Subcutaneous abdominal adipose tissue (tissue), 5 donors: ENCODE results near the gene UPB1.
"Not testable (repeated sequence)": the region's sequence is repeated elsewhere in the genome, so short reads cannot be mapped to it uniquely, and the experiment has no call there.

ENCODE experiments used
- H3K27ac ChIP-seq: one replicate; pipeline ENCODE4 v1.7.0; 2013; ENCODE audit warnings: low read depth, mild to moderate bottlenecking, inconsistent platforms, low read length, moderate library complexity
- H3K27me3 ChIP-seq, 5 donors: one replicate each; pipeline ENCODE4 v1.7.0; 2013; ENCODE audit warnings: low read length in 5 of 5, inconsistent platforms in 1 of 5; ENCODE audit not compliant: control insufficient read depth in 5 of 5, insufficient read depth in 4 of 5
- H3K36me3 ChIP-seq, 5 donors: one replicate each; pipeline ENCODE4 v1.7.0; 2013; ENCODE audit warnings: low read length in 5 of 5; ENCODE audit not compliant: control insufficient read depth in 5 of 5, insufficient read depth in 5 of 5
- H3K4me1 ChIP-seq, 5 donors: one replicate each; pipeline ENCODE4 v1.7.0; 2013; ENCODE audit warnings: low read length in 5 of 5, mild to moderate bottlenecking in 3 of 5, moderate library complexity in 1 of 5; ENCODE audit not compliant: control insufficient read depth in 5 of 5, insufficient read depth in 5 of 5
- H3K4me3 ChIP-seq, 5 donors: one replicate each; pipeline ENCODE4 v1.7.0; 2013; ENCODE audit warnings: low read length in 5 of 5, low read depth in 1 of 5
- H3K9ac ChIP-seq, 5 donors: one replicate each; pipeline ENCODE4 v1.7.0; 2013; ENCODE audit warnings: low read length in 5 of 5, mild to moderate bottlenecking in 4 of 5, moderate library complexity in 3 of 5
- H3K9me3 ChIP-seq, 5 donors: one replicate each; pipeline ENCODE4 v1.7.0; 2013; ENCODE audit warnings: low read length in 5 of 5; ENCODE audit not compliant: control insufficient read depth in 5 of 5
- donor health status: healthy.
- donor health status: healthy.
- donor health status: healthy.
- donor health status: healthy.
- donor health status: healthy.

Gene UPB1

GRCh38 chr22:24474649-24475255 lies 20.4 kb upstream of the UPB1 start:
- Histone ChIP-seq H3K9ac (no peak overlapping the region), H3K4me1 (peaks cover 0 to 7% (median 3%) of the 10 kb centered on the region in 5 donors), H3K4me3 (no peak overlapping the region), H3K27ac (no peak overlapping the region), H3K36me3 (no peaks in the 10 kb centered on the region), H3K9me3 (no peaks in the 10 kb centered on the region), H3K27me3 (no peaks in the 10 kb centered on the region)

- Histone ChIP-seq H3K27me3 (no peaks in the 10 kb centered on the region), H3K4me1 (peaks cover 0 to 7% (median 5%) of the 10 kb centered on the region in 5 donors), H3K27ac (no peak overlapping the region), H3K9me3 (no peaks in the 10 kb centered on the region), H3K36me3 (no peaks in the 10 kb centered on the region), H3K4me3 (no peak overlapping the region), H3K9ac (no peak overlapping the region)
Observed at GRCh38 chr22:24481641-24482040, 13.5 kb upstream of the UPB1 start.

GRCh38 chr22:24482575-24482974 lies 12.6 kb upstream of the UPB1 start:
- H3K4me3 ChIP-seq: no peak overlapping the region

GRCh38 chr22:24482998-24483397 lies 12.1 kb upstream of the UPB1 start:
- Histone ChIP-seq H3K4me1 (peaks cover 0 to 7% (median 5%) of the 10 kb centered on the region in 5 donors), H3K4me3 (no peak overlapping the region), H3K27ac (no peak overlapping the region), H3K27me3 (no peaks in the 10 kb centered on the region), H3K9me3 (no peaks in the 10 kb centered on the region), H3K36me3 (no peaks in the 10 kb centered on the region), H3K9ac (peak overlapping the region in 1 of 5 donors; percentile 35)

More at GRCh38 chr22:24482575-24482974, 12.6 kb upstream of the UPB1 start:
- Histone ChIP-seq H3K9ac (peak overlapping the region in 1 of 5 donors; percentile 35), H3K36me3 (no peaks in the 10 kb centered on the region), H3K27me3 (no peaks in the 10 kb centered on the region), H3K9me3 (no peaks in the 10 kb centered on the region), H3K4me1 (peaks cover 0 to 7% (median 5%) of the 10 kb centered on the region in 5 donors), H3K27ac (no peak overlapping the region)

- Histone ChIP-seq H3K27ac (no peak overlapping the region), H3K9ac (no peak overlapping the region), H3K27me3 (no peaks in the 10 kb centered on the region), H3K36me3 (no peaks in the 10 kb centered on the region), H3K4me3 (no peak overlapping the region), H3K4me1 (peaks cover 0 to 7% (median 5%) of the 10 kb centered on the region in 5 donors), H3K9me3 (no peaks in the 10 kb centered on the region)
Observed at GRCh38 chr22:24483976-24484545, 11.1 kb upstream of the UPB1 start.

- Histone ChIP-seq H3K9me3 (no peaks in the 10 kb centered on the region), H3K4me1 (peaks cover 0 to 7% (median 5%) of the 10 kb centered on the region in 5 donors), H3K27me3 (no peaks in the 10 kb centered on the region), H3K36me3 (no peaks in the 10 kb centered on the region), H3K4me3 (no peak overlapping the region), H3K27ac (no peak overlapping the region), H3K9ac (no peak overlapping the region)
Observed at GRCh38 chr22:24485170-24485569, 10.0 kb upstream of the UPB1 start.

- Histone ChIP-seq H3K4me3 (no peak overlapping the region), H3K27me3 (no peaks in the 10 kb centered on the region), H3K4me1 (peaks cover 0 to 7% (median 5%) of the 10 kb centered on the region in 5 donors), H3K36me3 (no peaks in the 10 kb centered on the region), H3K27ac (no peak overlapping the region), H3K9me3 (no peaks in the 10 kb centered on the region), H3K9ac (no peak overlapping the region)
Observed at GRCh38 chr22:24485608-24486007, 9.5 kb upstream of the UPB1 start.

GRCh38 chr22:24486501-24486921 lies 8.6 kb upstream of the UPB1 start:
- H3K27me3 ChIP-seq: no peaks in the 10 kb centered on the region
- no peak overlapping the region for H3K27ac ChIP-seq
- H3K9me3 ChIP-seq: no peaks in the 10 kb centered on the region
- H3K9ac ChIP-seq: no peak overlapping the region
- H3K4me1 ChIP-seq: peaks cover 0 to 7% (median 5%) of the 10 kb centered on the region in 5 donors
- no peaks in the 10 kb centered on the region for H3K36me3 ChIP-seq
- no peak overlapping the region for H3K4me3 ChIP-seq

- Histone ChIP-seq H3K36me3 (no peaks in the 10 kb centered on the region), H3K4me3 (no peak overlapping the region), H3K27me3 (peaks cover 0 to 4% (median 2%) of the 10 kb centered on the region in 5 donors), H3K9me3 (no peaks in the 10 kb centered on the region), H3K4me1 (peaks cover 0 to under 1% (median 0%) of the 10 kb centered on the region in 5 donors), H3K27ac (no peak overlapping the region), H3K9ac (no peak overlapping the region)
Observed at GRCh38 chr22:24489011-24489410, 6.1 kb upstream of the UPB1 start.

GRCh38 chr22:24489434-24489833 lies 5.7 kb upstream of the UPB1 start:
- H3K4me1 ChIP-seq, H3K36me3 ChIP-seq, H3K27me3 ChIP-seq, H3K9me3 ChIP-seq, H3K4me3 ChIP-seq, H3K9ac ChIP-seq, H3K27ac ChIP-seq: not testable (repeated sequence)
